Type B pancreatic cell (in vitro differentiated cells): ENCODE data around the gene MAPK8IP1. TPM values are rescaled to one million over a fixed set of nuclear protein-coding genes. Genes with fewer than 3 reads are reported as not detected.

ENCODE experiments used
- total RNA-seq: library from RNA; stranded (reverse); gene quantifications from 2 replicates; pipeline ENCODE4 v1.2.1, GENCODE V29; 2021; ENCODE audit warnings: low replicate concordance

MAPK8IP1 gene
- total RNA-seq, 1 donor from 2014 or later: 23.7 TPM

Other genes starting within 250 kb of the MAPK8IP1 start
- gene CHST1, start 220.0 kb upstream of the MAPK8IP1 start, total RNA-seq: 4.5 and 9.2 TPM in 2 replicates
- gene SLC35C1, start 80.5 kb upstream of the MAPK8IP1 start, total RNA-seq: 19.5 and 26.0 TPM in 2 replicates
- 27.7 and 37.0 TPM in 2 replicates for gene CRY2, start 38.2 kb upstream of the MAPK8IP1 start, total RNA-seq
- gene FREY1, start 21.6 kb downstream of the MAPK8IP1 start, total RNA-seq: 0.90 and 1.4 TPM in 2 replicates
- 21.7 and 26.7 TPM in 2 replicates for gene PEX16, start 32.2 kb downstream of the MAPK8IP1 start, total RNA-seq
- 12.4 and 29.9 TPM in 2 replicates for gene LARGE2, start 37.0 kb downstream of the MAPK8IP1 start, total RNA-seq
- gene PHF21A, start 235.8 kb downstream of the MAPK8IP1 start, total RNA-seq: 62.4 TPM in 2 replicates